SK-N-SH treated with all-trans-retinoic acid at 6 μM for 48 hours (cell line): Measurements from ENCODE around the gene NOCT.
"Not testable (repeated sequence)": the region's sequence is repeated elsewhere in the genome, so short reads cannot be mapped to it uniquely, and the experiment has no call there.

Experiments used
- ATAC-seq: fragments of 200-7000 bp; cut with Tn5 transposase; 3 replicates; pipeline ENCODE4 v1.9.1; 2020; ENCODE audit warnings: mild to moderate bottlenecking, moderate library complexity
- ARNTL ChIP-seq: fragments of 450-650 bp; formaldehyde crosslinking; IDR thresholded peaks from 2 replicates; pipeline ENCODE4 v1.5.0; 2020; ENCODE audit warnings: low read depth, mild to moderate bottlenecking, moderate library complexity, borderline replicate concordance
- BACH2 ChIP-seq: fragments of 250-450 bp; sonication (Bioruptor Pico); IDR thresholded peaks from 2 replicates; pipeline ENCODE4 v1.9.0; 2021; ENCODE audit warnings: mild to moderate bottlenecking, borderline replicate concordance
- CSDC2 ChIP-seq: fragments of 250-450 bp; sonication (Bioruptor Pico); IDR thresholded peaks from 2 replicates; pipeline ENCODE4 v1.5.0; 2020; ENCODE audit warnings: mild to moderate bottlenecking, moderate library complexity
- CSRNP3 ChIP-seq: fragments of 250-450 bp; sonication (Bioruptor Pico); IDR thresholded peaks from 2 replicates; pipeline ENCODE4 v1.5.1; 2021; ENCODE audit warnings: mild to moderate bottlenecking, moderate library complexity
- ESRRG ChIP-seq: fragments of 250-450 bp; sonication (Bioruptor Pico); IDR thresholded peaks from 2 replicates; pipeline ENCODE4 v1.6.1; 2021; ENCODE audit warnings: mild to moderate bottlenecking
- GLIS3 ChIP-seq: fragments of 250-450 bp; sonication (Bioruptor Pico); IDR thresholded peaks from 2 replicates; pipeline ENCODE4 v1.5.0; 2020; ENCODE audit warnings: mild to moderate bottlenecking, moderate library complexity
- ISL1 ChIP-seq: fragments of 250-450 bp; sonication (Bioruptor Pico); IDR thresholded peaks from 2 replicates; pipeline ENCODE4 v2.1.2; 2022; ENCODE audit warnings: mild to moderate bottlenecking, moderate library complexity
- OSR1 ChIP-seq: fragments of 250-450 bp; sonication (Bioruptor Pico); IDR thresholded peaks from 2 replicates; pipeline ENCODE4 v1.8.0; 2022; ENCODE audit warnings: moderate library complexity, mild to moderate bottlenecking, inconsistent platforms
- POU6F1 ChIP-seq: fragments of 250-450 bp; sonication (Bioruptor Pico); IDR thresholded peaks from 2 replicates; pipeline ENCODE4 v1.8.0; 2021; ENCODE audit warnings: low read depth, mild to moderate bottlenecking, moderate library complexity, borderline replicate concordance
- PPARA ChIP-seq: fragments of 250-450 bp; sonication (Bioruptor Pico); IDR thresholded peaks from 2 replicates; pipeline ENCODE4 v1.5.0; 2020; ENCODE audit warnings: mild to moderate bottlenecking, borderline replicate concordance
- RARB ChIP-seq: fragments of 250-450 bp; sonication (Bioruptor Pico); IDR thresholded peaks from 2 replicates; pipeline ENCODE4 v1.8.0; 2021; ENCODE audit warnings: mild to moderate bottlenecking, moderate library complexity
- SNAI2 ChIP-seq: fragments of 250-450 bp; sonication (Bioruptor Pico); IDR thresholded peaks from 2 replicates; pipeline ENCODE4 v1.5.0; 2020; ENCODE audit warnings: mild to moderate bottlenecking, moderate library complexity
- TCF4 ChIP-seq: fragments of 250-450 bp; sonication (Bioruptor Pico); IDR thresholded peaks from 2 replicates; pipeline ENCODE4 v1.8.0; 2021; ENCODE audit warnings: mild to moderate bottlenecking, moderate library complexity, borderline replicate concordance
- TOX ChIP-seq: fragments of 250-450 bp; sonication (Bioruptor Pico); IDR thresholded peaks from 2 replicates; pipeline ENCODE4 v1.8.0; 2021; ENCODE audit warnings: mild to moderate bottlenecking, moderate library complexity, borderline replicate concordance
- ZC3H10 ChIP-seq: fragments of 250-450 bp; sonication (Bioruptor Pico); IDR thresholded peaks from 2 replicates; pipeline ENCODE4 v1.5.1; 2021; ENCODE audit warnings: mild to moderate bottlenecking, moderate library complexity
- ZFP3 ChIP-seq: fragments of 250-450 bp; sonication (Bioruptor Pico); IDR thresholded peaks from 2 replicates; pipeline ENCODE4 v1.5.0; 2020; ENCODE audit warnings: mild to moderate bottlenecking, moderate library complexity
- ZFP30 ChIP-seq: fragments of 450-650 bp; formaldehyde crosslinking; IDR thresholded peaks from 2 replicates; pipeline ENCODE4 v1.5.0; 2022; ENCODE audit warnings: mild to moderate bottlenecking, moderate library complexity
- ZNF565 ChIP-seq: fragments of 450-650 bp; formaldehyde crosslinking; conservative IDR thresholded peaks from 2 replicates; pipeline ENCODE4 v1.5.0; 2020; ENCODE audit warnings: low read depth, mild to moderate bottlenecking, moderate library complexity
- ZNF70 ChIP-seq: fragments of 450-650 bp; formaldehyde crosslinking; IDR thresholded peaks from 2 replicates; pipeline ENCODE4 v1.5.0; 2020; ENCODE audit warnings: mild to moderate bottlenecking, moderate library complexity
- ZNF8 ChIP-seq: fragments of 450-650 bp; formaldehyde crosslinking; IDR thresholded peaks from 2 replicates; pipeline ENCODE4 v1.5.0; 2020; ENCODE audit warnings: mild to moderate bottlenecking, moderate library complexity
- TF ChIP-seq, protein P1 (sequence below): fragments of 250-450 bp; sonication (Bioruptor Pico); IDR thresholded peaks from 2 replicates; pipeline ENCODE4 v1.8.0; 2020; ENCODE audit warnings: mild to moderate bottlenecking, moderate library complexity, borderline replicate concordance

Gene NOCT

DNA sequence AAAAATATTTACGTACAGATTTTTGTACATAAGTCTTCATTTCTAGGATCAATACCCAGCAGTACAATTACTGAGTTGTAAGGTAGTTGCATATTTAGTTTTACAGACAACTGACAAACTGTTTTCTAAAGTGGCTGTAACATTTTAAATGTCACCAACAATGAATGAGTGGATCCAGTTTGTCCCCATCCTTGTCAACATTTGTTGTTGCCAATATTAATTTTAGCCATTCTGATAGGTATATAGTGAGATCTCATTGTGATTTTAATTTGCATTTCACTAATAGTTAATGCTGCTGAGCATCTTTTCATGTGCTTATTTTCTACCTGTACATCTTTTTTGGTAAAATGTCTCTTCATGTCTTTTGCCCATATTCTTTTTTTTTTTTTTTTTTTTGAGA lies 30.9 kb upstream of the NOCT start:
- ATAC-seq, result no peak
- TF ChIP-seq PPARA (CRISPR knock-in tag), result no peak
- TF ChIP-seq GLIS3 (CRISPR knock-in tag), result no peak
- TF ChIP-seq RARB (CRISPR knock-in tag), result no peak
- TF ChIP-seq SNAI2, result no peak

DNA sequence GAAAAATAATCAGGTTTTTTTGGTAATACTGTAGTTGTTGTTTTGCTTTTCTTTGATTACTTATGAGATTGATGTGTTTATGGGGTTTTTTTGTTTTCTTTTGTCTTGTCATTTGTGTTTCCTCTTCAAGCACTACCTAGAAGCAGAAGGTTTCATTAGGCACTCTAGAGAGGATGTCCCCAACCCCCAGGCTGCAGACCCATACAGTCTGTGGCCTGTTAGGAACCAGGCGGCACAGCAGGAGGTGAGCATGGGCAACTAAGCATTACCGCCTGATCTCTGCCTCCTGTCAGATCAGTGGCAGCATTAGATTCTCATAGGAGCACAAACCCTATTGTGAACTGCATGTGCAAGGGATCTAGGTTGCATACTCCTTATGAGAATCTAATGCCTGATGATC lies 22.9 kb upstream of the NOCT start:
- no peak for ATAC-seq
- TF ChIP-seq ARNTL (CRISPR knock-in tag) (no peak), ZFP30 (CRISPR knock-in tag) (no peak), ESRRG (CRISPR knock-in tag) (no peak), BACH2 (no peak), ZNF70 (CRISPR knock-in tag) (no peak), ZNF8 (CRISPR knock-in tag) (no peak), ZNF565 (CRISPR knock-in tag) (no peak), GLIS3 (CRISPR knock-in tag) (no peak), CSRNP3 (no peak), POU6F1 (CRISPR knock-in tag) (no peak), ZC3H10 (CRISPR knock-in tag) (no peak), RARB (CRISPR knock-in tag) (no peak)

GRCh38 chr4:138996090-138996489 lies 19.5 kb upstream of the NOCT start:
- ATAC-seq, result no peak
- TF ChIP-seq ZFP3 (CRISPR knock-in tag), result no peak
- TF ChIP-seq CSRNP3, result no peak
- no peak for TF ChIP-seq RARB (CRISPR knock-in tag)
- no peak for TF ChIP-seq POU6F1 (CRISPR knock-in tag)
- TF ChIP-seq TCF4 (CRISPR knock-in tag), result no peak
- TF ChIP-seq SNAI2, result no peak
- no peak for TF ChIP-seq ARNTL (CRISPR knock-in tag)
- no peak for TF ChIP-seq BACH2
- TF ChIP-seq OSR1, result no peak
- TF ChIP-seq GLIS3 (CRISPR knock-in tag), result no peak
- TF ChIP-seq CSDC2 (CRISPR knock-in tag), result no peak
- TF ChIP-seq PPARA (CRISPR knock-in tag), result no peak
- TF ChIP-seq ZFP30 (CRISPR knock-in tag), result no peak
- TF ChIP-seq ZNF8 (CRISPR knock-in tag), result no peak
- TF ChIP-seq ISL1 (CRISPR knock-in tag), result no peak
- no peak for TF ChIP-seq ZC3H10 (CRISPR knock-in tag)
- no peak for TF ChIP-seq ESRRG (CRISPR knock-in tag)
- TF ChIP-seq ZNF70 (CRISPR knock-in tag), result no peak

DNA sequence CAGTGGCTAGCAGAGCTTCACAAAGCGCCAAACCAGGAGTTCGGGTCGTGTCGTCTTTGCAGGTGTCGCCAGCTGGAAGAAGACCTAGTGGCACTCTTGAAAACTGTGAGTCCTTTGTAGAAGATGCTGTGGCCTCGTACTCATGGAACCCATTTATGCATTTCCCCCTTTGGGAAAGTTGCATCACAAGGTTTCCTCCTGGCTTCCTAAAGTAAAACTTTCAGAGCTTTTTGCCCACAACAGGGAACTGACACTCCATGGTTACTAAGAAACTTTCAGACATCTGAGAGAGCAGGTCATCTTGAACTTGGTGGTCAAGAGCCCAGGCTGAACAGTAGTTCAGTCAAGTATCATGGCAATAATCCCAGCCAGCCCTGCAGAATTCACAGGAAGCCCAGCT lies 15.9 kb upstream of the NOCT start:
- no peak for ATAC-seq
- TF ChIP-seq ZFP3 (CRISPR knock-in tag) (no peak), TOX (no peak), POU6F1 (CRISPR knock-in tag) (no peak), PPARA (CRISPR knock-in tag) (no peak)
- TF ChIP-seq, protein P1, sequence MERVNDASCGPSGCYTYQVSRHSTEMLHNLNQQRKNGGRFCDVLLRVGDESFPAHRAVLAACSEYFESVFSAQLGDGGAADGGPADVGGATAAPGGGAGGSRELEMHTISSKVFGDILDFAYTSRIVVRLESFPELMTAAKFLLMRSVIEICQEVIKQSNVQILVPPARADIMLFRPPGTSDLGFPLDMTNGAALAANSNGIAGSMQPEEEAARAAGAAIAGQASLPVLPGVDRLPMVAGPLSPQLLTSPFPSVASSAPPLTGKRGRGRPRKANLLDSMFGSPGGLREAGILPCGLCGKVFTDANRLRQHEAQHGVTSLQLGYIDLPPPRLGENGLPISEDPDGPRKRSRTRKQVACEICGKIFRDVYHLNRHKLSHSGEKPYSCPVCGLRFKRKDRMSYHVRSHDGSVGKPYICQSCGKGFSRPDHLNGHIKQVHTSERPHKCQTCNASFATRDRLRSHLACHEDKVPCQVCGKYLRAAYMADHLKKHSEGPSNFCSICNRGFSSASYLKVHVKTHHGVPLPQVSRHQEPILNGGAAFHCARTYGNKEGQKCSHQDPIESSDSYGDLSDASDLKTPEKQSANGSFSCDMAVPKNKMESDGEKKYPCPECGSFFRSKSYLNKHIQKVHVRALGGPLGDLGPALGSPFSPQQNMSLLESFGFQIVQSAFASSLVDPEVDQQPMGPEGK (CRISPR knock-in tag), result no peak

GRCh38 chr4:139000134-139000533 lies 15.4 kb upstream of the NOCT start:
- ATAC-seq, result not testable (repeated sequence)

DNA sequence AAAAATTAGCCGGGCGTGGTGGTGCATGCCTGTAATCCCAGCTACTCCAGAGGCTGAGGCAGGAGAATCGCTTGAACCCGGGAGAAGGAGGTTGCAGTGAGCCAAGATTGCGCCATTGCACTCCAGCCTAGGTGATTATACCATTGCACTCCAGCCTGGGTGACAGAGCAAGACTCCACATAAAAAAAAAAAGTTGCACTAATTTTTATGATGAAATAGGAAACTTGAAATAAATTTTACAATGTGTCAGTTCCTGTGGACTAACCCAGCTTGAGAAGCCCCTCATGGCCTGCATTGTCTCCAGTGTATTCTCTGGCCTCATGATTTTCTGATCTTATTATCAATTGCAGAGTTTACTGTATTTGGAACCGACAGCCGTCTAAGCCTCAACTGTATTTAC lies 14.2 kb upstream of the NOCT start:
- ATAC-seq, result not testable (repeated sequence)

GRCh38 chr4:139003668-139004067 lies 11.9 kb upstream of the NOCT start:
- ATAC-seq, result not testable (repeated sequence)
